Measurements from ENCODE around the gene COPS2.

The COPS2 gene

DNA sequence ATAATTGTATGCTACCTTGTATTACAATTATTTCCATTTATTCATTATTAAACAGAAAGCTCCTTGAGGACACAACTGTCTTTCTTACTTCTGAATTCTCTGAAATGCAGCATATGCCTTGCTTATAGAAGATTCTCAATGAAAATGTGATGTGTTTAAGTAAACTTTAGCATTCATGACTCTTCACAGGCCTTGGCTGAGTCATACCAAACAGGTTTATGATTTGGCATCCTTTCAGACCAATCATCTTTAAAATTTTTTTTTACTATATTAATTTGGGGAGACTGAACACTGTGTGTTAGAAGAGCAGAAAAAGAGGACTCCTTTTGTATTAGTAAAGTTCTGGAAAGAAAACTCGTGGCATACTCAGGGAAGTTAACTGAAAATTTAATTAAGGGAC is 8.3 kb upstream of the COPS2 start:
- no peak for DNase-seq (ENCODE audit: low read depth in 3 of 3, low spot score in 1 of 3)

DNA sequence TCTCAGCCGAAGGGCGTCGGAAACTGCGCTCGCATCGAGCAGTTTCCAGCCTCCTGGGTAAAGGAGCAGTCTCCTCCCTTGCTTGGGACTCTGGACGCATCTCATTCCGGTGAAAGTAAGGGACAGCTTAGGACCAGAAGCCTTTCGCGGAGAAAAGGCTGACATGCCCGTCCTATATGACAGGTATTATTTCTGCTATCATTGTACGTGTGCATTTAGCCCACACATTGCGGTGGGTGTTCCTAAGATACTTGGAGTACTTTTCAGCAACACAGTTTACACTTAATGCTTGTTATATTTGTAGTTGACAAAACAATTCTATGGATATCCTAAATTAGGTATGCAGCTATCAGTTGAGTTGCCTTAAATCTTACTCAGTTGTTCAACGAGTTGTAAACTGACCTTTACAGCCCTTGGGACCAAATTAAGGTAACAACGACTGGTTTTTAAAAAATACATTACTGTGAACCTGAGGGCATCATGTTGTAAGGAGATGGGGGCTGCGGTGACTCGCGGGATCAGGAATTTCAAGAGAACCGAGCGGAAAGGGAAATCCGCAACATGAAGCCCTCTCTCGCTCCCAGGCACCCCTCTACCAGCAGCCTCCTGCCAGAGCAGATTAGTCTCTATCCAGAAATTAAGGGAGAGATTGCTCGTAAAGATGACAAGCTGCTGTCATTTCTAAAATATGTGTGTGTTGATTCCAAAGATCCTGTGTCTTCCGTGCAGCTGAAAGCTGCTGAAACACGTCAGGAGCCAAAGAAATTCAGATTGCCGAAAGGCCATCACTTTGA is 632 bp upstream of the COPS2 start:
- no peak for DNase-seq (ENCODE audit: low read depth in 3 of 3, low spot score in 1 of 3)

DNA sequence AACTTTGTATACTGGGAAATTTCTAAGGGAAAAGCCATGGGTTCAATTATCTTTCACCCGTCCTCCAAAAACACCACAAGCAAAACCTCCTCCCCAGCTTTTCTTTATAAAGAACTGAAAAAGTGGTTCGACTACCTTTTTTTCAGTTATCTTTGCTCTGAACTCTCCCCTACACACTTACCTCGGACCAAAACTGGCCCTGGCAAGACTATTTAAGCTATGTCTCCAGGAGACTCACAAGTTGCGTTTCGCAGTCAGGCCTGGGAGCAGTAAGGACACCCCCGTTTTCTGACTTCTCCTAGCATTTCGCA is 645 bp downstream of the COPS2 start:
- DNase-seq (ENCODE audit: low read depth in 3 of 3, low spot score in 1 of 3) = no peak

DNA sequence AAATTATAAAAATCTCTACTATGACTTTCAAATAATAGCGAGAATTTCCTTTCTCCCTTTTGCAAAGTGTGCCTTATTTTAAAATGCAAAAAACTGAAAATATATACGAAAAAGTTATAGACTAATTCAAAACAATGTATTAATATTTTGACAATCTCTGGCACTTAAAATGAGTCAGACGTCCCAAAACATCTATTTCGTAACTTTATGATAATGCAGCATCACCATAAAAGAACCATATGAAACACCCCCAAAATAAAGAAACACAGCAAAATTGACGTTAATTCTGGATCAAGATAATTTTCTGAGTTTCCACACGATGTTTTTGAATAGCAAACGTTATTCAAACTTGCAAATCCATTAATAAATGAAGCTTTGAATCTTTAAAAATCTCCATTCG is 1.0 kb downstream of the COPS2 start:
- DNase-seq (ENCODE audit: low read depth in 3 of 3, low spot score in 1 of 3) = no peak

DNA sequence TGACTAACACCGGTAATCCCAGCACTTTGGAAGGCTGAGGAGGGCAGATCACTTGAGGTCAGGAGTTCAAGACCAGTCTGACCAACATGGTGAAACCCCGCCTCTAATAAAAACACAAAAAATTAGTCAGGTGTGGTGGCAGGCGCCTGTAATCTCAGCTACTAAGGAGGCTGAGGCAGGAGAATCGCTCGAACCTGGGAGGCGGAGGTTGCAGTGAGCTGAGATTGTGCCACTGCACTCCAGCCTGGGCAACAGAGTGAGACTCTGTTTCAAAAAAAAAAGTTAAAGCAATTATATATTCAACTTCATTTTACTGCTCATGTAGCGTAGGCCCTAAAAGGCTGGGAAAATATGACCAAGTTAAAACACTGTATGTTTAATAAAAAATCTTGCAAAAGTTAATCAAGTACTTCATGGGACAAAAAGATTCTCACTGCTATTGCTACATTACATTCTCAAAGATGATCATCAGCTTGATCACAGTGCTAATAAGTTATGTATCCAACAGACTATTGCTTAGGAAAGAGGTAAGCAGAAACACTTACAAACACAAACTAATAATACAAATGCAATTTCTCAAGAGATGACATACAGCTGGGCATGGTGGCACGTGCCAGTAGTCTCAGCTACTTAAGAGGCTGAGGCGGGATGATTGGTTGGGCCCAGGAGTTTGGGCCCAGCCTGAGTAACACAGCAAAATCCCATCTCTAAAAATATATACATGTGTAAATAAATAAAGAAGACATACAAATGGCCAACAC is 2.7 kb downstream of the COPS2 start:
- no peak for DNase-seq (ENCODE audit: low read depth in 3 of 3, low spot score in 1 of 3)

DNA sequence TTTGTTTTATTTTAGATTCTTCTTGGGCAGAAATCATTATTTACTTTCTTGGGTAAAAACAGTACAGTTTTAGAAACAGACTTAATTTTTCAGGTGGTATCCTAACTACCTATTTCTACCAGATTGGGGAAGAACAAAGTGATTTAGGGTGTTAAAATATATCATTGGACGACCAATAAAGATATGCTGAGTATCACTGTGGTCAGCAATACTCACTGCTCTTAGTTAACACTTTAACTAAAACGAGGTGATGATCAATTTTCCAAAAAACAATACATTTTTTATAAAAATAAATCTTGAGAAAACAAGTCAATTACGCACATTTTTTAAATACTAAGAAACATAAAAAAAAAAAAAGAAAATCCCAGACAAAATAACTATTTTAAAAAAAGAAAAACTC is 3.6 kb downstream of the COPS2 start:
- DNase-seq (ENCODE audit: low read depth in 3 of 3, low spot score in 1 of 3) = no peak

DNA sequence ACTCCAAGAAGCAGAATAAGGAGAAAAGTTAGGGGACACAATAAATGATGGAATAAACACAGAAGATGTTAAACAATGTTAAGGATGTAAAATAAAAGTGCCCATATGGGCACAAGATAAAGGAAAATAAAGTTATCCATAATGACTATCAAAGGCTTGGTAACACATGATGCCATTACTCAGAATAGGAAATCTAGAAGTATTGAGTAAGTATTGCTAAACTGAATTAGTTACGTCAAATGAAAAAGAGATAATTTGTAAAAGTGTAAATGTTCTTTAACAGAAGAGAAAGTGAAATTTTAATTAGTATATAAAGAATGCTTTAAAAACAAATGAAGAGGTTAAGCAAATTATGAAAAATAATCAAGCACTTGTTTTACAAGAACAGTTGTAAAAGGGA is 6.7 kb downstream of the COPS2 start:
- no peak for DNase-seq (ENCODE audit: low read depth in 3 of 3, low spot score in 1 of 3)

DNA sequence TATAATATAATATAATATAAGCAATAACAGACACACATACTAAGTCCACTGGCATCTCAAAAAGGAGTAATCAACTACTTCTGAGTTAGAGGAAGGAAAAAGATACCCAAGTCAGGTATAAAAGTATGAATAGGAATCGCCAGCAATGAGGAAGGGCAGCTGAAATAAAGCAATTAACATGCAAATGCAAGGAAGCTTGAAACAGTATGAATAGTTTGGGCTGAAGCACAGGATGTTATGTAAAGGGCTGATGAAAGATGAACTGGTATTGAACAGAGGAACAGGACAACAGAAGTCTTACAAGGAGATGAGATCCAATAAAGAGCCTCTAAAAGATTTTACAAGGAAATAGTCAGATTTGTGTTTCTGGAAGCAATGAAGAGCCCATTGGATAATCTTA is 7.1 kb downstream of the COPS2 start:
- no peak for DNase-seq (ENCODE audit: low read depth in 3 of 3, low spot score in 1 of 3)

DNA sequence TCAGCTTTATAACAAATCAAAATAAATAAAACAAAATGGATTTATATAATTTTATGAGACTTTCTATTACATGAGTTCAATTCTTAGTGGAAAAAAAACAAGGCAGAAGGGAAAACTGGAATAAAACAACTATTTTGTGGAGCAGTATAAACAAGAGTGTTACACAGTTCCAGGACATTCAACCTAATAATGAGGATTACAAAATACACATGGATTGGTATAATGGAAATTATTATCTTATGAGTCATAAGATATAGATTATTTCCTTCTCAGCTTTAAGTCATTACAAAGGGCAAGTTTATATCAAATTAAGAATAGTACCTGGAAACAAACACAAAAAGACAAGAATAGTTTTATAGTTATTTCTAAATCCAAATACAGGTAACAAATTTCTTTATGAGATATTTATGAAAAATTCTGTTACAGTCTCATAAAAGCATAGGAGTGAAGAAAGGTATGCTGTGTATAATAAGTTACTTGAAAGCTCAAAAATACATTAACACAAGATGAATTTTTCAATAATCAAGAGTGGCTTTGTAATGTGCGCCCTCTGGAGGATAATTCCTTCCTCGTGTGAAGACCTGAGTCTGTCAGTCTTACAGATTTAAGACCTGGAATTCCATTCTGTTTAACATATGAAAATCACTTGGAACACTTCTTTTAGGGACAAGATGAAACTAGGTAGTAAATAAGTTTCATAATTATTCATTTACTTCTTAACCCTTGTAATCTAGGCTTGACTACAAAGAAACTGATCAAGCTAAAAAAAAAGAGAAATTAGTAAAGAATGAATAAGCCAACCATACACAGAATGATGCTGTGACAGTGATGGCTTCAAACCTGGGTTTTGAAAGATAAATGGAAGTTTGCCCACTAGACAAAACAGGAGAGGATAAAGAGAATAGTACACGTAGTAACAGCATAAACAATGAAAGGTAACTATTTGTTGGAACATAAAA is 9.5 kb downstream of the COPS2 start:
- no peak for DNase-seq (ENCODE audit: low read depth in 3 of 3, low spot score in 1 of 3)

DNA sequence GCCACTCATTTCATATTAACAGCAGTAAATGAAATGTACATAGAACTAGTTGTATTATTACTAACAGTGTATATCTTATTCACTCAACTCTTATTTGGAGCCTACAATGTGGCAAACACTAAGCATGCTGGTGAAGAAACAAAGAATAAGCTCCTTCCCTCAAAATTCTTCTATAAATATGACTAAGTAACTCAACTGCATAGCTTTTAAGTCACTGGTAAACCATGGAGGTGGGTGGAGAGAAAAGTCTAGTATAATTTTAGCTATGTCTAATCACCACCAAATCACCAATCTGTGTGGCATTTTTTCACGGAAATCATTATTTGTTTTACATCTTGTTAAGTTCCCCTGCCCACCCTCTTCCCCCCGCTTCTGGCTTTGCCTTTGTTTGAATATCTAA is 17.5 kb downstream of the COPS2 start:
- DNase-seq (ENCODE audit: low read depth in 3 of 3, low spot score in 1 of 3) = no peak

DNA sequence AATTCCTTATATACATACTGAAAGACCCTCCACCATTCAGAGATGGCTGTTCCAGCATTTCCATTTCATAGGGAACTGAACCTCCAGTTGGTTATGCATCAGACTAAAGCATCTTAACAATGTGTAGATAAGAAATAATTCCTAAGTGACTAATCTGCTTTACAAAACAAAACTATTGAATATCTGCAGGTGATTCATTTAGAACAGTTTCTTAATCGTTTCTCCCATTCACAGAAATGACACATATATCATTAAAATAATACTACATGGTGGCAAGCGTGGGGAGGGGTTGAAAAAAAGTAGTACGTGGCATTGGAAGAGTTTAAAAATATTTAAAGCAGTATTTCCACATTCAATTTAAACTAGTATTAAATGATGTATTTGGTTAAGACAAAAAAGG is 19.5 kb downstream of the COPS2 start:
- no peak for DNase-seq (ENCODE audit: low read depth in 3 of 3, low spot score in 1 of 3)

DNA sequence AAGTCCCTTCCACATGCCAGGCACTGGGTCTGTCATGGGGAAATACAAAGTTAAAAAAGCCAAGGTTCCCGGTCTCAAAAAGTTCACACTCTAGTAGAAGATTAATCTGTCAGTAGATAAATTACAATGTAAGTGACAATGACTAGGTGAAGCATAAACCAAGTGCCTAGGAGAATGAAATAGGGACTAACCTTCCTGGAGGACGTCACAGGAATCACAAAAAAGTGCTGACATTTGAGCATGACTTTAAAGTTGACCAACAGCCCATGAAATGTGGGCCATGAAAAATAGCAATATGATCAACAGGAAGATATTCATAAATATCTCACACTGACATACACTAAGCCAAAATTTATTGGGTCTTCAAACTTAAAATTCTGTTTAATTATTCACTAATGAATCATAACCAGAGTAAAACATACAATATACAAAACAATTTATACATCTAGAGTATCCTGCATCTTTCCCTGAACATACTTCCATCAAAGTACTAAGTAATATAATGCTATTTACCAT is 20.0 kb downstream of the COPS2 start:
- no peak for DNase-seq (ENCODE audit: low read depth in 3 of 3, low spot score in 1 of 3)

DNA sequence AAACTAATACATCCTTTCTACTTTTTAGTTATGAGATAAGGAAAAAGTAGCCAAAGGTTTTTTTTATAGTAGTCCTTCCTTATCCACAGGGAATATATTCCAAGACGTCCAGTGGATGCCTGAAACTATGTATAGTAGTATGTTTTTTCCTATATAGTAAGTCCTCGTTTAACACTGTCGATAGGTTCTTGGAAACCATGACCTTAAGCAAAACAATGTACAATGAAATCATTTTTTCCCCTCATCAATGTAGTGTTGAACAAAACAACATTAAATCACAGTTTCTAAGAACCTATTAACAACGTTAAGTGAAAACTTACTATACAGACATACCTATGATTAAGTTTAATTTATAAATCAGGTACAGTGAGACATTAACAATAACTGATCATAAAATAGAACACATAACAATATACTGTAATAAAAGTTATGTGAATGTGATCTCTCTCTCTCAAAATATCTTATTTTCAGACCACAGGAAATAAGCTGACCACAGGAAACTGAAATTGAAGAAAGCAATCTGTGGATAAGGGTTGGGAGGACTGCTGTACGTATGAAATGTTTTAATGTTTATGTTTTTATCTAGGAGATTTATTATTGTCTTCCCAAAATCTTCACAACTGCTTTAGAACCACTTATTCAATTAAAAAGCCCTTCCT is 20.6 kb downstream of the COPS2 start:
- DNase-seq (ENCODE audit: low read depth in 3 of 3, low spot score in 1 of 3) = no peak

DNA sequence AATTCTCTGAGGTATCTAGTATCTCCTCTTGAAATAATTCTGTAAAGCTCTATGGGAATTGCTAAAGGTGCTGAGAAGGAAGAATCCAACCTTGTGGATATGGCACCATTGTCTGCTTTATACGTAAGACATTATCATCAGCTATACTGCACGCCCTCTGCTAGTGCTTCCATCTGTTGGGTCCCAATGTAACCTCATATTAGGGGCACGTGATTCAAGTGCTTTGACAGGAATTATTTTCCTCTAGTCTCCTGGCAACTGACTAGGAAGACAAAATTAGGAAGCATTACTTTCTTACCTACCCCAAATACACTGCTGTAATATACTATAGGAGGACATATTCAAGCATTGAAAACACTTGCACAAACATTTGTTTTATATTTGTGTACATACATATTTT is 24.0 kb downstream of the COPS2 start:
- no peak for DNase-seq (ENCODE audit: low read depth in 3 of 3, low spot score in 1 of 3)

DNA sequence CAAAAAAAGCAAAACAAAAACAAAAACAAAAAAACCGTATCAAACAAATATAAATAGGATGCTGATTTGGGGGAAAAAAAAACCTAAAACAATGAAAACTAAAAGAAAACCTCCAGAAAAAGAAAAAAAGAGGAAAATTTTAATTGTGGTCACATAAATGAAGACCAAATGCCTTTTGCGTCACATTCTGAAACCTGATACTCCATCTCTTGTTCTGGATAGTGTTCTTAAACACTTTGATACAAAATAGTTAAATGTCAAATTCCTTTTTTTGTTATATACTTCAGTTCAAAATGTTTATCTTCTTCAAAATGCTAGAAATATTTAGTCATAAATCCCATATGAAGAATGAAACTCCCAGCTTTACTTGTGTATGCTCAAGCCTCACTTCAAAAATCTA is 31.0 kb downstream of the COPS2 start:
- DNase-seq (ENCODE audit: low read depth in 3 of 3, low spot score in 1 of 3) = no peak

DNA sequence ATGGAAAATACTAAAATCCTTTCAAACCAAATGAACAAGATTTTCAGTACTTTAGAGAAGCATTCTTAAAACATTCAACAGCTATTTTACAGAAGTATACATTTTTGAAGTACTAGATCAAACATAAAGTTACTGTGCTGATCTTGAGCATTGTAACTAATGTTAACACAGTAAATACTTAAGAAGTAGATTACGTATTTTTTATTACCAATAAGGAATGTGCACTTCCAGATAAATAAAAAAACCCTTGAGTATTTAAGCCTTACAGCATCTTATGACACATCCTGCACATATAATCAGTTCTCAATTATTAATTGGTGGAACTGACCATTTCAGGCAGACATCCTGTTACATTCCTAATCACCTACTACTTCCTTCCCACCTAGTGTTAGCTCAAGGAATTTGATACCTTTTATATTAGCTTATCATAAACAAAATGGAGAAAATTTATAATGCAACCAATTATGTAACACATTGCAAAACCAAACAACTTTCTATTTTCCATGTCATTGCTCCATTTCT is 32.8 kb downstream of the COPS2 start:
- DNase-seq (ENCODE audit: low read depth in 3 of 3, low spot score in 1 of 3) = no peak

DNA sequence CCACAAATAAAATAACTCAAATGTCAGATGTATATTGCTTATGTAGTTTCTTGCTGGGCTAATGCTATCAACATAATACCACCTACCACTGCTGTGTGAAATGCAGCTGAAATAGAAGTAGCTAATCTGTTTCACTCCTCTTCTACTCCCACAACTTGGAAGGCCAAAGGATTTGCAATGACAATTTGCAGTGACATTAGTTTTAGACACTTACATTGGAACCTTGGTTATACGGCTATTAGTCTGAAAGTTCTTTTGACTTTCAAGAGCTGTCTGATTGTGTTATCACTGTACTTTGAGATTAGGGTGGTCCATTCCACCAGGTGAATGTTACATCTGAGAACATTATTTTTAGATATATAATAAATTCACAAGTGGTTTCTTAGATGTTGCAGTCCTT is 33.5 kb downstream of the COPS2 start:
- DNase-seq (ENCODE audit: low read depth in 3 of 3, low spot score in 1 of 3) = no peak

DNA sequence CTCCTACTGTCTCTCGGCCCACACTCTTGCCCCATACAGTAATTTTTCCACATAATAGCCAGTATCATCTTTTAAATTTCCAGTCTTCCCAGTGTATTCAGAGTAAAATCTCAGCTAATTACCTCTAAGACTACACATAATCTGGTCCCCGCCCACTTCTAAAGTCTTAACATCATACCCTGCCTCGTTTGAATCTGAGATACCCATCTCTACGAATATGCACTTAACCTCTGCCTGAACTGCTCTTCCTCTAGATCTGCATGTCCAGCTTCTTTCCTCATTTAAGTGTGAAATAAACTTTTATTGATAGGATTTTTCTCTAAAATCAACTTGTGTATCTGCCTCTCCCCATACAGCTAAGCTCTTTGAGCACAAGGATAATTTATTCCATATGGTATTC is 34.6 kb downstream of the COPS2 start:
- DNase-seq (ENCODE audit: low read depth in 3 of 3, low spot score in 1 of 3) = no peak

DNA sequence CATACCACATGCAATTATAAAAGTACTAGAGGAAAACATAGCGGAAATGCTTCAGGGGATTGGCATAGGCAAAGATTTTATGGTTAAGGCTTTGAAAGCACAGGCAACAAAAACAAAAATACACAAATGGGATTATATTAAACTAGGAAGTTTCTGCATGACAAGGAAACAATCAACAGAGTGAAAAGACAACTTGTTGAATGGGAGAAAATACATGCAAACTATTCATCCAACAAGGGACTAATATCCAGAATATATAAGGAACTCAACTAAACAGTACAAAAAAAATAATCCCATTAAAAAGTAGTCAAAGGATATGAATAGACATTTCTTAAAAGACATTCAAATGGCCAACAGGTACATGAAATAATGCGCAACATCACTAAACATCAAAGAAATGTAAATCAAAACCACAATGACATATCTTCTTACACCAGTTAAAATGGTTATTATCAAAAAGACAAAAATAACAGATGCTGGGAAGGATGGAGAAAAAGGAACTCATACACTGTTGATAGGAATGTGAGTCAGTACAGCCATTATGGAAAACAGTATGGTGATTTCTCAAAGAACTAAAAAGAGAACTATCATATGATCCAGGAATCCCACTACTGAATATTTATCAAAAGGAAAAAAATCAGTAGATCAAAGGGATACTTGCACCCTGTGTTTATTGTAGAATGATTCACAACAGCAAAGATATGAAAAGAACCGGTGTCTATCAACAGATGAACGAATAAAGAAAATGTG is 39.1 kb downstream of the COPS2 start:
- no peak for DNase-seq (ENCODE audit: low read depth in 3 of 3, low spot score in 1 of 3)

DNA sequence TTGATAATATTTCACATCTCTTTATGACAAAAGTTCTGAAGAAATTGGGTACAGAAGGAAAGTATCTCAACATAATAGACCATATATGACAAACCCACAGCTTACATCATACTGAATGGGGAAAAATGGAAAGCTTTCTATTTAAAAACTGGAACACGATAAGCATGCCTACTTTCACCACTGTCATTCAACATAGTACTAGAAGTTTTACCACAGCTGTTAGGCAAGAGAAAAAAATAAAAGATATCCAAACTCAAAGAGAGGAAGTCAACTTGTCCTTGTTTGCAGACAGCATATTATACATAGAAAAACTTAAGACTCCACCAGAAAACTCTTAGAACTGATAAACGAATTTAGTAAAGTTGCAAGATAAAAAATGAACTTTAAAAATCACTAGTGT is 40.3 kb downstream of the COPS2 start:
- DNase-seq (ENCODE audit: low read depth in 3 of 3, low spot score in 1 of 3) = no peak
